Stimulated activated CD4-positive, alpha-beta T cell treated with anti-CD3 and anti-CD28 coated beads, Interleukin-1b, Interleukin-23, amount 100 ng/mL, for 1 hour (primary cell): ENCODE data around the gene PJA1.

ENCODE experiments used
- DNase-seq, 2 donors: peaks; one replicate each; pipeline ENCODE4 v3.0.0-alpha.2; 2020; ENCODE audit warnings: low read depth in 2 of 2

The PJA1 gene

GRCh38 chrX:69142788-69143469 is 22.3 kb downstream of the PJA1 start:
- no peak for DNase-seq

- DNase-seq, result no peak
These were observed 24.4 kb downstream of the PJA1 start for GRCh38 chrX:69140837-69141236.

- no peak for DNase-seq
These were observed 25.7 kb downstream of the PJA1 start for GRCh38 chrX:69139516-69139915.

GRCh38 chrX:69138512-69138911 is 26.7 kb downstream of the PJA1 start:
- no peak for DNase-seq

- no peak for DNase-seq
These were observed 27.2 kb downstream of the PJA1 start for GRCh38 chrX:69138118-69138390.

GRCh38 chrX:69137371-69138117 is 27.7 kb downstream of the PJA1 start:
- DNase-seq, result no peak

- DNase-seq, result no peak
These were observed 28.5 kb downstream of the PJA1 start for GRCh38 chrX:69136546-69137331.

GRCh38 chrX:69133921-69134542 is 31.2 kb downstream of the PJA1 start:
- no peak for DNase-seq

- no peak for DNase-seq
These were observed 33.4 kb downstream of the PJA1 start for GRCh38 chrX:69131886-69132285.

- DNase-seq, result no peak
These were observed 34.8 kb downstream of the PJA1 start for GRCh38 chrX:69130439-69130838.

GRCh38 chrX:69128588-69128987 is 36.7 kb downstream of the PJA1 start:
- DNase-seq, result no peak

- no peak for DNase-seq
These were observed 37.8 kb downstream of the PJA1 start for GRCh38 chrX:69127466-69127865.

- DNase-seq, result no peak
These were observed 38.6 kb downstream of the PJA1 start for GRCh38 chrX:69126642-69127041.

GRCh38 chrX:69125094-69125493 is 40.2 kb downstream of the PJA1 start:
- no peak for DNase-seq

- DNase-seq, result no peak
These were observed 41.1 kb downstream of the PJA1 start for GRCh38 chrX:69124108-69124507.

- no peak for DNase-seq
These were observed 41.8 kb downstream of the PJA1 start for GRCh38 chrX:69123481-69123880.

GRCh38 chrX:69121321-69122000 is 43.8 kb downstream of the PJA1 start:
- no peak for DNase-seq

GRCh38 chrX:69120476-69120875 is 44.8 kb downstream of the PJA1 start:
- no peak for DNase-seq

GRCh38 chrX:69119122-69119521 is 46.1 kb downstream of the PJA1 start:
- no peak for DNase-seq

GRCh38 chrX:69117876-69118526 is 47.3 kb downstream of the PJA1 start:
- no peak for DNase-seq

- no peak for DNase-seq
These were observed 49.2 kb downstream of the PJA1 start for GRCh38 chrX:69116077-69116476.
